KOPT-K1 (cell line): ENCODE data around the gene KLRC1.
"Not testable (repeated sequence)": the region's sequence is repeated elsewhere in the genome, so short reads cannot be mapped to it uniquely, and the experiment has no call there.

Experiments used
- H3K27ac ChIP-seq: fragments of 200-600 bp; sonication (generic); 2 replicates; pipeline ENCODE4 v1.5.1; 2016; ENCODE audit warnings: antibody characterized with exemption, mild to moderate bottlenecking, low read depth, low read length; ENCODE audit not compliant: poor library complexity, severe bottlenecking
- H3K36me3 ChIP-seq: fragments of 200-600 bp; sonication (generic); 2 replicates; pipeline ENCODE4 v1.5.1; 2017; ENCODE audit warnings: antibody characterized with exemption, mild to moderate bottlenecking, low read length, moderate library complexity; ENCODE audit not compliant: insufficient read depth
- H3K9me3 ChIP-seq: fragments of 200-600 bp; sonication (generic); 2 replicates; pipeline ENCODE4 v1.5.1; 2017; ENCODE audit warnings: antibody characterized with exemption, low read length, mild to moderate bottlenecking; ENCODE audit not compliant: insufficient read depth, poor library complexity, severe bottlenecking

The KLRC1 gene

DNA sequence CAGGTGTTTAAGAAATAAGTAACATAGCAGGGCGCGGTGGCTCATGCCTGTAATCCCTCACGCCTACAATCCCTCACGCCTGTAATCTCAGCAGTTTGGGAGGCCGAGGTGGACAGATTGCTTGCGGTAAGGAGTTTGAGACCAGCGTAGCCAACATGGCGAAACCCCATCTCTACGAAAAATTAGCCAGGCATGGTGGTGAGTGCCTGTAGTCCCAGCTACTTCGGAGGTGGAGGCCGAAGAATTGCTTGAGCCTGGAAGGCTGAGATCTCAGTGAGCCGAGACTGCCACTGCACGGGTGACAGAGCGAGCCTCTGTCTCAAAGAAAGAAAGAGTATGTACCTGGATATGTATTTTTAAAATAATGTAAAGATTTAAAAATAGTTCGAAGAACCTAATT, 57.0 kb downstream of the KLRC1 start:
- not testable (repeated sequence) for H3K9me3 ChIP-seq, H3K36me3 ChIP-seq, H3K27ac ChIP-seq
